Heart right ventricle (tissue), 16 donors: ENCODE data around the gene ARHGAP6. TPM values are rescaled to one million over a fixed set of nuclear protein-coding genes. Genes with fewer than 3 reads are reported as not detected.

ENCODE experiments used
- ATAC-seq, 8 donors: fragments of 200-7000 bp; cut with Tn5 transposase; one replicate each; pipeline ENCODE4 v1.9.1; 2020; ENCODE audit warnings: mild to moderate bottlenecking in 8 of 8, moderate library complexity in 8 of 8, moderate number of reproducible peaks in 1 of 8
- DNase-seq, 2 donors: peaks; one replicate each; pipeline ENCODE4 v3.0.0-alpha.2; 2020
- H3K27ac ChIP-seq, 10 donors: fragments of 200-600 bp; sonication (generic) in 2 of 10; one replicate each; pipeline versions ENCODE4 v1.5.0 to v1.8.0; 2020 to 2022; ENCODE audit warnings: mild to moderate bottlenecking in 3 of 10
- H3K27me3 ChIP-seq, 7 donors: fragments of 200-600 bp; one replicate each; pipeline ENCODE4 v1.8.0; 2021 to 2022; ENCODE audit warnings: mild to moderate bottlenecking in 2 of 7
- H3K36me3 ChIP-seq, 9 donors: fragments of 200-600 bp; sonication (generic) in 1 of 9; one replicate each; pipeline versions ENCODE4 v1.5.0 to v1.8.0; 2020 to 2022; ENCODE audit warnings: mild to moderate bottlenecking in 2 of 9
- H3K4me1 ChIP-seq, 9 donors: fragments of 200-600 bp; sonication (generic) in 1 of 9; one replicate each; pipeline versions ENCODE4 v1.5.0 to v1.8.0; 2020 to 2022; ENCODE audit warnings: mild to moderate bottlenecking in 4 of 9
- H3K4me3 ChIP-seq, 10 donors: fragments of 200-600 bp; sonication (generic) in 2 of 10; one replicate each; pipeline versions ENCODE4 v1.5.0 to v1.8.0; 2020 to 2022; ENCODE audit warnings: mild to moderate bottlenecking in 7 of 10, moderate library complexity in 2 of 10
- H3K9me3 ChIP-seq, 11 donors: fragments of 200-600 bp in 10 of 11; sonication (generic) in 2 of 11; one replicate each; pipeline versions ENCODE4 v1.5.0 to v1.8.0; 2013 to 2022; ENCODE audit warnings: mild to moderate bottlenecking in 2 of 11, control low read depth in 1 of 11, moderate library complexity in 1 of 11
- CTCF ChIP-seq, 9 donors: fragments of 200-600 bp; sonication (generic) in 2 of 9; IDR thresholded peaks; one replicate each; pipeline versions ENCODE4 v1.5.0 to v1.8.0; 2021 to 2022; ENCODE audit warnings: antibody characterized with exemption in 9 of 9, mild to moderate bottlenecking in 5 of 9, moderate library complexity in 1 of 9
- WGBS, 2 donors: extraction: QIAGEN DNeasy Blood & Tissue Kit; methylation state at CpG; one replicate each; pipeline ENCODE4 v1.1.7; 2013; ENCODE audit warnings: inconsistent platforms in 1 of 2; 5-methylcytosine and 5-hydroxymethylcytosine counted together
- intact Hi-C, 10 donors: fragments of 100-400 bp; cut with DNase I; formaldehyde crosslinking; loops; one replicate each; pipeline versions ENCODE4 v1.11.1 to v1.14.2; 2022
- polyA plus RNA-seq, 2 donors: library from polyadenylated mRNA; stranded (reverse); fragments of 200-250 nt; gene quantifications; one replicate each; pipeline ENCODE4 v1.2.3, GENCODE V29; 2013
- total RNA-seq, 10 donors: library from RNA; stranded (reverse); fragmentation: NEBNext Ultra II Directional in 3 of 10; extraction: Animal tissue kit (Norgen Biotek cat#: 25700) in 3 of 10; gene quantifications; one replicate each; pipeline versions ENCODE4 v1.2.1 to v1.2.4, GENCODE V29; 2021 to 2023
- donor health status: Arrhythmogenic right ventricular cardiomyopathy.
- donor health status: ischemic (EF 13 %, LVEDD 7.1; RV severe dilation, severe dysfunction).
- donor health status: healthy with polysubstance abuse.
- donor health status: DM: no; HTN: yes; CAD: no.
- donor health status: DM: no; HTN: no; CAD: no.
- donor health status: ischemic (EF 25% LVEDD 6.9; RV normal size, moderate dysfunction).
- donor health status: ischemic (EF 25% LVEDD 5.7; RV mildly dilated, moderate dysfunction).
- donor health status: healthy.
- donor health status: DM: yes; HTN: yes; CAD: no.
- donor health status: Ischemic cardiomyopathy.
- donor health status: ischemic (EF 35%, LVEDD 5.7; RV mildly dilated, moderate dysfunction).
- donor health status: nonischemic (EF 11% LVEDD 7.7; RV severe dilation, severe dysfunction).
- donor health status: DM: yes; HTN: yes; CAD: no.
- donor health status: PGD.
- donor health status: ischemic (EF 29% LVEDD 5.4; RV normal size, mild dysfunction).
- donor health status: nonischemic (EF 23%, LVEDD 6.1; RV moderate dilation, normal function).

Gene ARHGAP6
- total and polyA plus RNA-seq, 12 donors: 1.6 to 6.0 (median 2.6) TPM

GRCh38 chrX:11670316-11670715 lies 4.6 kb upstream of the ARHGAP6 start:
- ATAC-seq (no peak), DNase-seq (no peak)
- Histone ChIP-seq H3K36me3 (no peaks in the 10 kb centered on the region), H3K9me3 (peaks cover 0 to 1% (median 0%) of the 10 kb centered on the region in 11 donors), H3K27me3 (peaks cover 0 to 62% (median 4%) of the 10 kb centered on the region in 7 donors), H3K4me1 (no peaks in the 10 kb centered on the region), H3K27ac (no peak overlapping the region), H3K4me3 (no peak overlapping the region)
- 96 to 100% methylated on average over 1 of the region's 1 CpG for WGBS, 2 donors
- TF ChIP-seq CTCF (IDR thresholded peaks at IDR 0.05): no peak
- intact Hi-C loops: no loop called here

- WGBS, 2 donors: 29 to 32% methylated on average over 12 of the region's 12 CpGs
- Histone ChIP-seq H3K27me3 (peaks cover 0 to 88% (median 4%) of the 10 kb centered on the region in 7 donors), H3K36me3 (no peaks in the 10 kb centered on the region), H3K4me1 (peaks cover 0 to 3% (median 0%) of the 10 kb centered on the region in 9 donors), H3K9me3 (peaks cover 0 to 8% (median 0%) of the 10 kb centered on the region in 11 donors), H3K4me3 (no peak overlapping the region), H3K27ac (no peak overlapping the region)
- no peak for DNase-seq
- intact Hi-C loops: no loop called here
- TF ChIP-seq CTCF (IDR thresholded peaks at IDR 0.05): no peak
- no peak for ATAC-seq
Measured at GRCh38 chrX:11666952-11667685, 1.4 kb upstream of the ARHGAP6 start.

GRCh38 chrX:11666164-11666563 lies 444 bp upstream of the ARHGAP6 start:
- WGBS, 2 donors: 0 to 1% methylated on average over 24 of the region's 24 CpGs
- ATAC-seq (peak in 5 of 8 donors; percentile 13 to 57 (median 25)), DNase-seq (peak in 1 of 2 donors; percentile 6)
- no peak for TF ChIP-seq CTCF (IDR thresholded peaks at IDR 0.05)
- H3K36me3 ChIP-seq: no peaks in the 10 kb centered on the region
- H3K9me3 ChIP-seq: peaks cover 0 to 8% (median 0%) of the 10 kb centered on the region in 11 donors
- H3K27me3 ChIP-seq: peaks cover 0 to 89% (median 4%) of the 10 kb centered on the region in 7 donors
- intact Hi-C loops: no loop called here
- peaks cover 0 to 3% (median 0%) of the 10 kb centered on the region in 9 donors for H3K4me1 ChIP-seq
- no peak overlapping the region for H3K27ac ChIP-seq
- peak overlapping the region; percentile 14 to 58 (median 50) for H3K4me3 ChIP-seq

DNA sequence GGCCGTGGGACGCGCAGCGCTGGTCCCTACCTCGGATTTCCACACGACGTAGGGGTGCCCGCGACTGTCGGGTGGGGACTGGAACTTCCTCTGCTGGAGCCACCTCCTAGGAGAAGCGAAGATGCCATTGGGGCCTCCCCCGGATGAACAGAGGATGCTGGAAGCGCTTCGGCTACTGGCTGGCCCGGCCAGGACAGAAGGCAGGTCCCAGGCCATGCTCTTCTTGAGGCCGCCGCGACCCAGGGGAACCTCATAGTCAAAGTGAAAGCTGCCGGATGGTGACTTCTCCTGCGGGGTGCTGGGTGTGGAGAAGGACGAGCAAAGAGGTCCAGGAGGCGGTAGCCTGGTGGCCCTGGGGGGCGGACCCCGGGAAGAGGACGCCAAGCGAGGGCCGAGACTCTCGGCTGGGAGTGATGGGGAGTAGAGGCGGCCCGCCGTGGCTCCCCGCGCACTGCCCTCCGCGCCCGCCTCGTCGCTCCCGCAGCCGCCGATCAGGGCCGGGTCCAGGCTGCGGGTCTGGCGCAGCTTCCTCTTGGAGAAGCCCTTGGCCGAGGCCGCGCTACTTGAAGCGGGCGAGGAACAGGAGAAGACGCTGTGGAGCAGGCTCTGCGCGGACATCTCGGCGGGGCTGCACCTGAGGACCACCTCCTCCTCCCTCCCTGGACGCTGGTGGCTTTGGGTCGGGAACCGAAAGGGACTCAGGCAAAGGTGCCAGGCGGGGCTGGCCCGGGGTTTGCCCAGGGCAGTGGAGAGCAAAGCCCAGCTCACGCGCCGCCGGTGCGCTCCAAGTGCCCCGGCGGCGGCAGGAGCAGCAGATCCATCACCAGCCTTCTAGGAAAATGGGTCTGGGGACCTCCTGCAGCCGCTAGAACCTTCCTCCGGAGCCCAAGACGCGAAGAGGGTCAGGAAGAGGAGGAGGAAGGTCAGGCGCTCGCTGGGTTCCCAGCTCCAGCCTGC lies 1.2 kb downstream of the ARHGAP6 start:
- DNase-seq (peak in 1 of 2 donors; percentile 21), ATAC-seq (peak in 7 of 8 donors; percentile 8 to 38 (median 22))
- peaks cover 0 to 8% (median 0%) of the 10 kb centered on the region in 11 donors for H3K9me3 ChIP-seq
- intact Hi-C loops: no loop called here
- no peak for TF ChIP-seq CTCF (IDR thresholded peaks at IDR 0.05)
- peak overlapping the region; percentile 35 to 58 (median 50) for H3K4me3 ChIP-seq
- WGBS, 2 donors: 2 to 4% methylated on average over 44 to 67 of the region's 73 CpGs
- peaks cover 0 to 88% (median 4%) of the 10 kb centered on the region in 7 donors for H3K27me3 ChIP-seq
- H3K27ac ChIP-seq: peak overlapping the region in 3 of 10 donors; percentile 10 to 22 (median 19)
- H3K4me1 ChIP-seq: peaks cover 0 to 3% (median 0%) of the 10 kb centered on the region in 9 donors
- no peaks in the 10 kb centered on the region for H3K36me3 ChIP-seq
